SIG-M5 treated with dmso at 0.1 percent for 504 hours (cell line): ENCODE data around the gene ELF5.

Experiments
- DNase-seq: peaks from one replicate; lab custom pipeline; 2025; ENCODE audit not compliant: unreplicated experiment; lab: John Stamatoyannopoulos, UW

ELF5 gene

GRCh38 chr11:34458525-34458924, 55.1 kb downstream of the ELF5 start:
- no peak for DNase-seq

GRCh38 chr11:34457607-34458006, 56.0 kb downstream of the ELF5 start:
- DNase-seq, result no peak

GRCh38 chr11:34454308-34455032, 59.1 kb downstream of the ELF5 start:
- no peak for DNase-seq

- peak; percentile 48 for DNase-seq
Observed at GRCh38 chr11:34451053-34451452, 62.5 kb downstream of the ELF5 start.

- no peak for DNase-seq
Observed at GRCh38 chr11:34449013-34449412, 64.6 kb downstream of the ELF5 start.

GRCh38 chr11:34448223-34448994, 65.2 kb downstream of the ELF5 start:
- no peak for DNase-seq

GRCh38 chr11:34447044-34447443, 66.5 kb downstream of the ELF5 start:
- DNase-seq, result no peak

GRCh38 chr11:34446386-34446785, 67.2 kb downstream of the ELF5 start:
- no peak for DNase-seq

GRCh38 chr11:34445956-34446355, 67.6 kb downstream of the ELF5 start:
- DNase-seq, result peak; percentile 45

- no peak for DNase-seq
Observed at GRCh38 chr11:34444428-34444827, 69.2 kb downstream of the ELF5 start.

- no peak for DNase-seq
Observed at GRCh38 chr11:34443136-34443535, 70.5 kb downstream of the ELF5 start.

GRCh38 chr11:34441814-34442213, 71.8 kb downstream of the ELF5 start:
- DNase-seq, result no peak

- DNase-seq, result no peak
Observed at GRCh38 chr11:34439610-34440198, 73.9 kb downstream of the ELF5 start.

- peak; percentile 95 for DNase-seq
Observed at GRCh38 chr11:34438529-34439507, 74.8 kb downstream of the ELF5 start, which contains the start of gene CAT. CAT (plus strand) TSS chr11:34438934; CDS start chr11:34439014, 80 bp downstream.

GRCh38 chr11:34437224-34438125, 76.1 kb downstream of the ELF5 start:
- DNase-seq, result no peak

GRCh38 chr11:34433899-34434298, 79.7 kb downstream of the ELF5 start:
- peak; percentile 27 for DNase-seq

- DNase-seq, result peak; percentile 71
Observed at GRCh38 chr11:34432822-34433221, 80.8 kb downstream of the ELF5 start.

GRCh38 chr11:34431979-34432378, 81.6 kb downstream of the ELF5 start:
- DNase-seq, result peak; percentile 78
